OCI-LY3 (cell line): Measurements from ENCODE around the gene SMCHD1.

Experiments
- EZH2phosphoT487 ChIP-seq: fragments of 200-600 bp; shearing (Covaris generic); IDR thresholded peaks from 2 replicates; pipeline ENCODE4 v1.6.1; 2018; ENCODE audit warnings: antibody characterized with exemption, mixed run types, low read depth
- TF ChIP-seq, protein P1 (sequence below): fragments of 200-600, 300-600 bp; sonication (generic); IDR thresholded peaks from 2 replicates; pipeline ENCODE4 v1.5.1; 2014; ENCODE audit warnings: antibody characterized with exemption, low read length, low read depth

DNA sequence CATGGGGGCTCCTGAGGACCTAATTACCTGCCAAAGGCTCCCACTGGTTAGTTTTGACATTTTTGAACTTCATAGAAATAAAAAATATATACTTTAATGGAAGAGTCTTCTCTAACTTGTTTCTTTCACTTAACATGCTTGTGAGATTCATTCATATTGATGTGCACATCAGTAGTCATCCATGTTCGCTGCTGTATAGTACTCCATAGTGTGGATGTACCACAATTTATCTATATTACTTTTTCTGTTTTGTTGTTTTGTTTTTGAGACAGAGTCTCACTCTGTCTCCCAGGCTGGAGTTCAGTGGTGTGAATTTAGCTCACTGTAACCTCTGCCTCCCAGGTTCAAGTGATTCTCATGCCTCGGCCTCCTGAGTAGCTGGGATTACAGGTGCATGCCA lies 168.4 kb downstream of the SMCHD1 start:
- TF ChIP-seq, protein P1, sequence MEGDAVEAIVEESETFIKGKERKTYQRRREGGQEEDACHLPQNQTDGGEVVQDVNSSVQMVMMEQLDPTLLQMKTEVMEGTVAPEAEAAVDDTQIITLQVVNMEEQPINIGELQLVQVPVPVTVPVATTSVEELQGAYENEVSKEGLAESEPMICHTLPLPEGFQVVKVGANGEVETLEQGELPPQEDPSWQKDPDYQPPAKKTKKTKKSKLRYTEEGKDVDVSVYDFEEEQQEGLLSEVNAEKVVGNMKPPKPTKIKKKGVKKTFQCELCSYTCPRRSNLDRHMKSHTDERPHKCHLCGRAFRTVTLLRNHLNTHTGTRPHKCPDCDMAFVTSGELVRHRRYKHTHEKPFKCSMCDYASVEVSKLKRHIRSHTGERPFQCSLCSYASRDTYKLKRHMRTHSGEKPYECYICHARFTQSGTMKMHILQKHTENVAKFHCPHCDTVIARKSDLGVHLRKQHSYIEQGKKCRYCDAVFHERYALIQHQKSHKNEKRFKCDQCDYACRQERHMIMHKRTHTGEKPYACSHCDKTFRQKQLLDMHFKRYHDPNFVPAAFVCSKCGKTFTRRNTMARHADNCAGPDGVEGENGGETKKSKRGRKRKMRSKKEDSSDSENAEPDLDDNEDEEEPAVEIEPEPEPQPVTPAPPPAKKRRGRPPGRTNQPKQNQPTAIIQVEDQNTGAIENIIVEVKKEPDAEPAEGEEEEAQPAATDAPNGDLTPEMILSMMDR, result no peak
- no peak for TF ChIP-seq EZH2phosphoT487
